CD1c-positive myeloid dendritic cell (primary cell): Measurements from ENCODE around the gene TNFRSF21.
"Not testable (repeated sequence)": the region's sequence is repeated elsewhere in the genome, so short reads cannot be mapped to it uniquely, and the experiment has no call there.

Experiments
- DNase-seq: peaks from one replicate; pipeline ENCODE4 v3.0.0-alpha.2; 2016; ENCODE audit errors: extremely low spot score

TNFRSF21 gene

GRCh38 chr6:47321577-47321976 is 11.9 kb upstream of the TNFRSF21 start:
- no peak for DNase-seq

DNA sequence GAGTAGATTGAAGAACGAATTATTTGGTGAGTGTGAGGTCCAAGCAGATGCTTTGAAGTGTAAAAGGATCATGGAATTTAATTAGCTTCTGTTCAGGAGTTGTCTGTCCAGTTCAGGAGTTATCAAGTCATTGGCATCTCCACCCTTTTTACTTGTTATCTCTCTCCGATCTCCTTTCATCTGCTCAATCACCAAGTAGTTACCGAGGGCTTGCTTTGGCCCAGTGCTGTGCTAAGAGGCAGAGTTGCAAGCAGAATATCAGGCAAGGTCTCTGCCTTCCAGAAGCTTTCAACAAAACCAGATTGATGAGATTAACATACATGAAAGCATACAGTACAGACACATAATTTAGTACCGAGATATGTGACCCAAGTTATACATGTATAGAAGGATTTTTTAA is 10.2 kb upstream of the TNFRSF21 start:
- DNase-seq: no peak

- DNase-seq: no peak
Observed at GRCh38 chr6:47319382-47319781, 9.7 kb upstream of the TNFRSF21 start.

GRCh38 chr6:47318236-47318989 is 8.7 kb upstream of the TNFRSF21 start:
- no peak for DNase-seq

DNA sequence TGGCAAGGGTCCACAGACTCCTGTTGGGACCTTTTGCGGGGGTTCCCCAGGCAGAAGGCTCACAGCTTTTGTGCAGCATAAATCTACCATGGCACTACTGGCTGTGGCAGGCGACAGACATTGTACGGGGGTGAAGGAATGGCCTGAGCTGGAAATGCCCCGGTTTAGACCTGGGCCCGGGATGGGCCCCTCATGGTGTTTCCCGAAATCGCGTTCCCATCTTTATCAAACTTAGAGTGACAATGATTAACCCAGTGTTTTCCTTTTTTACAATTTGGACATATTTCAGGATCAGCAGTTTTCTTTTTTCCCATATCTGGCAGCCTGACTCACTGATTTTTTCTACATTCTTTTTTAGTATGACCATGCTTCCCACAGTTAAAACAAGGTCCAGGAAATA is 5.5 kb upstream of the TNFRSF21 start:
- DNase-seq: not testable (repeated sequence)

GRCh38 chr6:47310131-47310480 is 401 bp upstream of the TNFRSF21 start:
- DNase-seq: no peak

DNA sequence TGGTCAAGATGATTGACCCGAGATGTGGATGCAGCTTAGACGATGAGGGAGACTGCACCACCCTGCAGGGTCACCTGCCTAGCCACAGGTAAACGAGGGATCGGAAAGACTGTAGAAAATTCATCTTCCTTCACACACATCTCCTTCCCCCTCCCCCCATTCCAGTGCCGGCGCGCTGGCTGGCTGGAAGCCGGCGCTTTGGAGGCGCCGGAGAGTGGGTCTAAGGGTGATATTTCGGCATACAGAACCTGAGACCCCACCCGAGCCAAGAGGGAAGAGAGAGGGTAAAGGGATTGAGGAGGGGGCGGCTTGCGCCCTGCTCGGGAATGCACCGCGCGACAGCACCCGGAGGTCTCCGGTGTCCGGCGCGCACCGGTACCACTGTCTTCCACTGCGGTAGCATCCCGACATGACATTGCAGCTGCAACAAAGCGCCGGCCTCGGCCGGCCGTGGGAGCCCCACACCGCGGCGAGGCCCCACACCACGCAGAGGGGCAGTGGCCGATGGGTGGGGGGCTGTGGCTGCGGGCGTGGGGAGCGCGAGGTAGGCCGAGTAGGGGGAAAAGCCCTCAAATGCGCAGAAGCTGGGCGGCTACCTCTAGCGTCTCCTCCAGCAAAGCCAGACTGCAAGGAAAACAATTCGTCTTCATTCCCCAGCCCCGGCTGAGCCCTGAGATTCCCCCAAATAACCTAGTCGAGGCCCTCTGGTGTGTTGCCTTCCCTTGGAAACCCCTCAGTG is 984 bp downstream of the TNFRSF21 start:
- no peak for DNase-seq

GRCh38 chr6:47308198-47308517 is 1.5 kb downstream of the TNFRSF21 start:
- peak; percentile 22 for DNase-seq

GRCh38 chr6:47307362-47308197 is 2.1 kb downstream of the TNFRSF21 start:
- no peak for DNase-seq

DNA sequence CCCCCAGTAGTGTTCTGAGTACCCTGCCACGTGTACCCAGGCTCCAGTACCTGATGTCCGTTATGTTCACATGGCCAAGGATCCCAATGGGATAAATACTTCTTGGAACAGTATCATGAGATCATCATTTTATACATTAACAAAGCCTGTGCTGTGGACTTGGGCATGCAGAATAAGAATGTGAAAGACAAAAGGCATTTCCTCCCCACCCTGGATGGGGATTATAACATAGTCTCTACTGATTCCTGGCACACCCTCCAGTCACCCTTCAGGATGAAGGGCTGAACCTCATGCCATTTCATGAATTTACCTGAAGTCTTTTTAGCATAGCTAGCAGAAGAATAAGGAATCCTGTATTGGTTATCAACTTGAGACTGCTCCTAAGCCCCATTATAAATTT is 2.8 kb downstream of the TNFRSF21 start:
- DNase-seq: no peak

DNA sequence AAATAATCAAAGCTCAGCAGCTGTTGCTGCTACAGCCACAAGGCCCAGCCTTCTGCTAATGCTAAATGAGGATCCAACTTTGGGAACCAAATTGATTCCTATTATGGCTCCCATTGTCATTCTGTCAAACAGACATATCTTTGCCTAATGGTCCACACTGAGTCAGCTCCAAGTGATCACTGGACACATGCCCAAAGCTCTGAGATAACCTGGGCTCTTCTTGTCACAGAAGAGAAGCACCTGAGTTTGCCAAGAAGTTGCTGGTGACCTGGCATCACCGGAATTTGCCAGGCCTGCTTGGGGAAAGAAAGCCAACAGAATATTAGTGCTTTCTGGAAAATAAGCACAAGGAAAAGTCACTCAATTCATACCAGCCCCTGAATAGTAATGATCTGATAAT is 5.8 kb downstream of the TNFRSF21 start:
- no peak for DNase-seq

GRCh38 chr6:47303342-47303741 is 6.4 kb downstream of the TNFRSF21 start:
- DNase-seq: no peak

DNA sequence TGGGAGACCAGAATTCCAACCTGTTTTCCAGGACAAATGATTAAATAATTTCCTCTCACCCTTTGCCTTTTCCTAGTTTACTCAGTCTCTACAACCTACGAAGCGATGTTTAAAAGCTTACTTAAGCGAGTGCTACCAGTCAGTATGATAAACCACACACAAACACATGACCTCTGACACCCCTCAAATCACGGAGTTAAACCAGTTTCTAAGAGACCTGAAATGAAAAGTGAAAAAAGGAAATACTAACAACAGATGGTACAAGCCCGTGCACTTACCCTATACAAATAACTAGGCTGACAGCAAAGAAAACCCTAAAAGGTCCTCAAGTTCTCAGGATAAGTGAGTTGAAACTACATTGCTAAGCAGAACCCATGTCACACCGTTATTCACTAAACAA is 7.7 kb downstream of the TNFRSF21 start:
- no peak for DNase-seq

DNA sequence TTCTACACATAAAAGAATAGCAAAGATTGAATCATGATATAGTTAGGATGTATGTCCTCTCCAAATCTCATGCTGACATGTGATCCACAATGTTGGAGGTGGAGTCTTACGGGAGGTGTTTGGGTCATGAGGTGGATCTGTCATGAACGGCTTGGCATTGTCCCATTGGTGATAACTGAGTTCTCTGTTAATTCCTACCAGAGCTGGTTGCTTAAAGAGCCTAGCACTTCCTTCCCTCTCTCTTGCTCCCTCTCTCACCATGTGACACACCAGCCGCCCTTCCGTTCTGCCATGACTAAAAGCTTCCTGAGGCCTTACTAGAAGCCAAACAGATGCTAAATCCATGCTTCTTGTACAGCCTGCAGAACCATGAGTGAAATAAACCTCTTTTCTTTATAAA is 8.3 kb downstream of the TNFRSF21 start:
- no peak for DNase-seq

DNA sequence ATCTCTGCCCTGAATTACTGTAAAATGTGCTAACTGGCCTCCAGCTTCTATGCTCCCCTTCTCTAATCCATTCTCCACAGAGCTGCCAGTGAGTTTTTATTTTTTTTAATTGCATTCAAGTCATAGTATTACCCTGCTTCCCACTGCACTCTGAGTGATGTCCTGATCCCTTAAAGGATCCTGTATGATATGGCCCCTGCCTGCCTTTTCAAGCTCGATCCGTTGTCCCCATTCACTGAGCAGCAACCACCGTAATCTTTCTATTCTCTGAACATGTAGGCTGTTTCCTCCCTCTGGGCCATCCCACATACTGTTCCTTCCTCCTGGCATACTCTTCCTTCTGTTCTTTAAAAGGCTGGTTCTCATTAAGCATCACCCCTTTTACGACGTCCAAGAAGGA is 9.3 kb downstream of the TNFRSF21 start:
- DNase-seq: no peak

- DNase-seq: no peak
Observed at GRCh38 chr6:47299965-47300364, 9.7 kb downstream of the TNFRSF21 start.

DNA sequence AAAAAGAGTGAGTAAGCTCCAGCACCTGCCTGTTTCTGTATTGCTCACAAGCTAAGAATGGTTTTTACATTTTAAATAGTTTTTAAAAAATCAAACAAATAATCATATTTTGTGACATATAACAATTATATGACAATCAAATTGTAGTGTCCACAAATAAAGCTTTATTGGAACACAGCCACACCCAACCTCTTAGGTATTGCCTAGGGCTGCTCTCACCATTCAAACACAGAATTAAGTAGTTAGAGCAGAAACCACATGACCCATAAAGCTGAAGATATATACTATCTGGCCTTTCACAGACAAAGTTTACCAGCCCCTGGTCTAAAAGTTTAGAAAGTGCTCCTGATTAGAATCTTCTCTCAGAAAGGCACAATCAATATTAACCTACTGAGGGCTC is 11.2 kb downstream of the TNFRSF21 start:
- DNase-seq: no peak

- no peak for DNase-seq
Observed at GRCh38 chr6:47294990-47295389, 14.7 kb downstream of the TNFRSF21 start.

DNA sequence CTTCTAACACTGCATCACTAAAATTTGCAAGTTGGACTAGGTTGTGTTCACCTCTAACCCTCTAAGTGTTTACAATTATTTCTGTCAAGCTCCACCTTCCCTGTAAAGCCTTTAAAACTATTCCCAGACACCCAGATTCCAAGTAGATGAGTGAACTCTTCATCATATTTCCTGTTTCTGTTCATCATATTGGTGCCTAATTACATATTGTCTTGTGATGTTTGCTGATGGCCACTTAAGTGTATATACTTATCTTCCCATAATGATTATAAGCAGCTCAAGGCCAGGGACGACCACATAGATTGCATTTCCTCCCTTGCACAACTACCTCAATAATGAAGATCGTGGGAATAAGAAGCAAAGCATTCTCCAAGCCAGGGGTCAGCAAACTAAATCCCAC is 16.8 kb downstream of the TNFRSF21 start:
- DNase-seq: no peak

- DNase-seq: no peak
Observed at GRCh38 chr6:47292027-47292426, 17.7 kb downstream of the TNFRSF21 start.

DNA sequence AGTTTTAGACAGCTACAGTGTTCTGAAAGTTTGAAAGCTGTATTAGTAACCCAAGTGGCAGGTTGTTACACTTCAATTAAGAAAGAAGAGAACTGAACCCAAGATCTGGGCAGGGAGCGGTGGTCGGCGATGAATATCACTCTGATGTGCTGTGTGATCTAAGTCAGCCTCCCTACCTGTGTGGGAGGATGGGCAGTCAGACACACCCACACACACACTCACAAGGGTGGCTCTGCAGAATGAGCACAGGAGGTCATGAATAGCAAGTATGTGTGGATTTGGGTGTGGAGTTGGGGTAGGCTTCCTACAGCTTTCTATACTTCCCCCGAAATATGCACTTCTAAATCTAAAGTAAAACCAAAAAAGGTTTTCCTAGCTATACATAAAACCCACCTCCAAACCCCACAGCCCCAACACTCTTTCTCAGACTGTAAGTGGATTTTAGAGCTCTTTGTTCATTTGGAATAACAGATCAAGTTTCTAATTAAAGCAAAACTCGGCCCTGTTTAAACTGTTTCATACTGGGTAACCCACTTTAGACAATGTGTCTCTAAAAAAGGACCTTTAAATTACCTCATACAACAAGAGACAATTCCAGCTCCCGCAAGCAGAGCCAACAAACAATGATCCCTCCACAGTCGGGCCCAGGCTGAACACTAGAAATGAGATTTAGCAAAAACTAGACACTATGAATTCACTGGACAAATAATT is 19.4 kb downstream of the TNFRSF21 start:
- no peak for DNase-seq
